Measurements from ENCODE around the gene ACOD1. TPM values are rescaled to one million over a fixed set of nuclear protein-coding genes. Genes with fewer than 3 reads are reported as not detected.

ACOD1 gene
- polyA plus RNA-seq, 1 of the 3 experiments (the other 2 are of a cell fraction) = not detected

DNA sequence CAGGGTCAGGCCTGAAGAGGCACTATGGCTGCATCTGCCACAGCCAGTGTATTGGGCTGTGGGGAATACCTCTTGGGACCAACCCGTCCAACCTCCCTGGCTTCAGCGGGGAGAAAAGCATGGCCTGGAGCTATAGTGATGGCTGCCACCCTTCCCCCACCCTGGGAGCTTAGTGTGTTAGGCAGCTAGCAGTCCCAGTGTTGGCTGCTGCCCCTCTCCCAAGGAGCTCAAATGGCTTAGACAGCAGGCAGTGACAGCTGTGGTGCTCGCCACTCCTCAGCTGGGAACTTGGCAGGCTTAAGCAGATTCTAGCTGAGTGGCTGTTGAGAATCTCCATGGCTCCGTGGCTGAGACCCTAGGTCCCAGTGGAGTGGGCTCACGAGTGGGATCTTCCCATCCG, 19.7 kb downstream of the ACOD1 start:
- Histone ChIP-seq H3K79me2 (ENCODE audit: insufficient read depth) (no peaks in the 10 kb centered on the region), H4K20me1 (ENCODE audit: insufficient read depth) (no peaks in the 10 kb centered on the region), H3K4me3 (ENCODE audit: low read depth in 2 of 2, low read length in 1 of 2) (no peak overlapping the region), H3F3A (replicated peaks; ENCODE audit: insufficient read depth) (no peaks in the 10 kb centered on the region), H3K4me1 (ENCODE audit: control insufficient read depth in 1 of 2, insufficient read depth in 2 of 2, low read depth in 1 of 2, low read length in 1 of 2) (peaks cover 0 to 4% of the 10 kb centered on the region in 2 experiments; a peak in 1 of 4 replicates), H3K27ac (ENCODE audit: low read depth in 2 of 2, low read length in 1 of 2) (no peak overlapping the region), H3K36me3 (replicated peaks in 1 of 2; ENCODE audit: control insufficient read depth in 1 of 2, insufficient read depth in 2 of 2, low read length in 1 of 2) (no peaks in the 10 kb centered on the region), H3K9me2 (no peaks in the 10 kb centered on the region), H3K4me2 (no peak overlapping the region), H3K27me3 (ENCODE audit: insufficient read depth) (peaks cover 7% of the 10 kb centered on the region; the same call in 1 of the 2 replicates), H2AFZ (ENCODE audit: low read depth) (no peak overlapping the region), H3K9me3 (no peaks in the 10 kb centered on the region), H3K9ac (no peak overlapping the region)
- TF ChIP-seq NFIC (IDR thresholded peaks at IDR 0.05; ENCODE audit: borderline replicate concordance) (no peak), TAF1 (IDR thresholded peaks at IDR 0.05; ENCODE audit: borderline replicate concordance, low read depth, low read length) (no peak), GABPA (IDR thresholded peaks at IDR 0.05; ENCODE audit: low read depth) (no peak), EZH2phosphoT487 (IDR thresholded peaks at IDR 0.05; ENCODE audit: borderline replicate concordance, low read depth) (no peak)
- TF ChIP-seq, protein P1, sequence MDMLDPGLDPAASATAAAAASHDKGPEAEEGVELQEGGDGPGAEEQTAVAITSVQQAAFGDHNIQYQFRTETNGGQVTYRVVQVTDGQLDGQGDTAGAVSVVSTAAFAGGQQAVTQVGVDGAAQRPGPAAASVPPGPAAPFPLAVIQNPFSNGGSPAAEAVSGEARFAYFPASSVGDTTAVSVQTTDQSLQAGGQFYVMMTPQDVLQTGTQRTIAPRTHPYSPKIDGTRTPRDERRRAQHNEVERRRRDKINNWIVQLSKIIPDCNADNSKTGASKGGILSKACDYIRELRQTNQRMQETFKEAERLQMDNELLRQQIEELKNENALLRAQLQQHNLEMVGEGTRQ (IDR thresholded peaks at IDR 0.05; ENCODE audit: borderline replicate concordance, low read depth, low read length) = no peak
- TF ChIP-seq, protein P2, sequence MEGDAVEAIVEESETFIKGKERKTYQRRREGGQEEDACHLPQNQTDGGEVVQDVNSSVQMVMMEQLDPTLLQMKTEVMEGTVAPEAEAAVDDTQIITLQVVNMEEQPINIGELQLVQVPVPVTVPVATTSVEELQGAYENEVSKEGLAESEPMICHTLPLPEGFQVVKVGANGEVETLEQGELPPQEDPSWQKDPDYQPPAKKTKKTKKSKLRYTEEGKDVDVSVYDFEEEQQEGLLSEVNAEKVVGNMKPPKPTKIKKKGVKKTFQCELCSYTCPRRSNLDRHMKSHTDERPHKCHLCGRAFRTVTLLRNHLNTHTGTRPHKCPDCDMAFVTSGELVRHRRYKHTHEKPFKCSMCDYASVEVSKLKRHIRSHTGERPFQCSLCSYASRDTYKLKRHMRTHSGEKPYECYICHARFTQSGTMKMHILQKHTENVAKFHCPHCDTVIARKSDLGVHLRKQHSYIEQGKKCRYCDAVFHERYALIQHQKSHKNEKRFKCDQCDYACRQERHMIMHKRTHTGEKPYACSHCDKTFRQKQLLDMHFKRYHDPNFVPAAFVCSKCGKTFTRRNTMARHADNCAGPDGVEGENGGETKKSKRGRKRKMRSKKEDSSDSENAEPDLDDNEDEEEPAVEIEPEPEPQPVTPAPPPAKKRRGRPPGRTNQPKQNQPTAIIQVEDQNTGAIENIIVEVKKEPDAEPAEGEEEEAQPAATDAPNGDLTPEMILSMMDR (IDR thresholded peaks at IDR 0.05) = no peak
- TF ChIP-seq, protein P3, sequence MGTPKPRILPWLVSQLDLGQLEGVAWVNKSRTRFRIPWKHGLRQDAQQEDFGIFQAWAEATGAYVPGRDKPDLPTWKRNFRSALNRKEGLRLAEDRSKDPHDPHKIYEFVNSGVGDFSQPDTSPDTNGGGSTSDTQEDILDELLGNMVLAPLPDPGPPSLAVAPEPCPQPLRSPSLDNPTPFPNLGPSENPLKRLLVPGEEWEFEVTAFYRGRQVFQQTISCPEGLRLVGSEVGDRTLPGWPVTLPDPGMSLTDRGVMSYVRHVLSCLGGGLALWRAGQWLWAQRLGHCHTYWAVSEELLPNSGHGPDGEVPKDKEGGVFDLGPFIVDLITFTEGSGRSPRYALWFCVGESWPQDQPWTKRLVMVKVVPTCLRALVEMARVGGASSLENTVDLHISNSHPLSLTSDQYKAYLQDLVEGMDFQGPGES (IDR thresholded peaks at IDR 0.05; ENCODE audit: low read depth, low read length) = no peak
- ChIA-PET POLR2A (no interaction called here), CTCF (interaction anchor here (0.6 to 5.1 kb wide), 2 partner anchors 11 to 509 kb away, joined by 3 to 34 read pairs; no protein-coding TSS in a partner anchor)
- 20% methylated on average over 1 of the region's 6 CpGs for WGBS (ENCODE audit: low lambda C conversion rate)
- DNase-seq = no peak

DNA sequence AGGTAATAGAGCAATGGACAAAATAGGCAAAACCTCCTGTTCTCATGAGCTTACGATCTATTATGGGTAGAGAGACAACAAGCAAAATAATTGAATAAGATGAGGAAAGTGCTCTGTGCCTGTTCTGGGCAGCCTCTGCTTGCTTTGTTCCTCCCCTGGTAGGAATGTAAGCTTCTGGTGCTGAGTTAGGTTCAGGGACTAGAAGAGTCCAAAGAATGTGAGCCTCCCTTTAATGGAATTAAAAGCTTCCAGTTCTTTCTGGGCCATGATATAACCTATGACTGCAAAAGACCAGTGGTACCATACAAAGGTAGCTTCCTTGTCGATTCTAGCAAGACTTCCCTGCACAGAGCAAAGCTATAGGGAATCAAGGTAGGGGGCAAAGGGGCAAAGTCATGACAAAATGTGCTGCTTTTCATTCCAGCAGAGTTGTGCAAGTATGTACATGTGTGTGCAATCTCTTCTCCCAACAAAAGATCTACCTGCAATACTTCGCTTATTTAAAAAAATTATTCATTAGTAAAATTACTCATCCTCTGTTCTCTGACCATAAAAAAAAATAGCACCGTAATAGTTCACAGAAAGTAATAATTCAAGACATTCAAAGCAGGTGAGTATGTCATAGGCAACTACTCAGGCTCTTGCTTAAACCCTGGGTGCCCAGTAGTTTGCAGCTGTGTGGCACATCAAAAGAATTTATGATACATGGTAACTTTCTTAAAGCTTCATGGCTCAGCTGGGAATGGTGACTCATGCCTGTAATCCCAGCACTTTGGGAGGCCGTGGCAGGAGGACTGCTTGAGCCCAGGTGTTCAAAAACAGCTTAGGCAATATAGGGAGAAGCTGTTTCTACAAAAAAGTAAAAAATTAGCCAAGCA, 21.4 kb downstream of the ACOD1 start:
- Histone ChIP-seq H3K36me3 (replicated peaks in 1 of 2; ENCODE audit: control insufficient read depth in 1 of 2, insufficient read depth in 2 of 2, low read length in 1 of 2) (no peaks in the 10 kb centered on the region), H3F3A (replicated peaks; ENCODE audit: insufficient read depth) (no peaks in the 10 kb centered on the region), H3K9ac (no peak overlapping the region), H3K4me2 (no peak overlapping the region), H3K4me3 (ENCODE audit: low read depth in 2 of 2, low read length in 1 of 2) (no peak overlapping the region), H3K27ac (ENCODE audit: low read depth in 2 of 2, low read length in 1 of 2) (no peak overlapping the region), H3K79me2 (ENCODE audit: insufficient read depth) (no peaks in the 10 kb centered on the region), H3K4me1 (ENCODE audit: control insufficient read depth in 1 of 2, insufficient read depth in 2 of 2, low read depth in 1 of 2, low read length in 1 of 2) (peaks cover 0 to 4% of the 10 kb centered on the region in 2 experiments; a peak in 1 of 4 replicates), H3K27me3 (ENCODE audit: insufficient read depth) (peaks cover 7% of the 10 kb centered on the region; the same call in 1 of the 2 replicates), H3K9me2 (no peaks in the 10 kb centered on the region), H4K20me1 (ENCODE audit: insufficient read depth) (no peaks in the 10 kb centered on the region), H3K9me3 (no peaks in the 10 kb centered on the region), H2AFZ (ENCODE audit: low read depth) (no peak overlapping the region)
- 65% methylated on average over 5 of the region's 5 CpGs for WGBS (ENCODE audit: low lambda C conversion rate)
- DNase-seq = no peak
- TF ChIP-seq, protein P4, sequence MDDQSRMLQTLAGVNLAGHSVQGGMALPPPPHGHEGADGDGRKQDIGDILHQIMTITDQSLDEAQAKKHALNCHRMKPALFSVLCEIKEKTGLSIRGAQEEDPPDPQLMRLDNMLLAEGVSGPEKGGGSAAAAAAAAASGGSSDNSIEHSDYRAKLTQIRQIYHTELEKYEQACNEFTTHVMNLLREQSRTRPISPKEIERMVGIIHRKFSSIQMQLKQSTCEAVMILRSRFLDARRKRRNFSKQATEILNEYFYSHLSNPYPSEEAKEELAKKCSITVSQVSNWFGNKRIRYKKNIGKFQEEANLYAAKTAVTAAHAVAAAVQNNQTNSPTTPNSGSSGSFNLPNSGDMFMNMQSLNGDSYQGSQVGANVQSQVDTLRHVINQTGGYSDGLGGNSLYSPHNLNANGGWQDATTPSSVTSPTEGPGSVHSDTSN (IDR thresholded peaks at IDR 0.05) = no peak
- TF ChIP-seq FOXM1 (IDR thresholded peaks at IDR 0.05; ENCODE audit: low read depth) = no peak
- no peak for TF ChIP-seq TEAD4 (IDR thresholded peaks at IDR 0.05; ENCODE audit: borderline replicate concordance, insufficient read depth)
- TF ChIP-seq, protein P5, sequence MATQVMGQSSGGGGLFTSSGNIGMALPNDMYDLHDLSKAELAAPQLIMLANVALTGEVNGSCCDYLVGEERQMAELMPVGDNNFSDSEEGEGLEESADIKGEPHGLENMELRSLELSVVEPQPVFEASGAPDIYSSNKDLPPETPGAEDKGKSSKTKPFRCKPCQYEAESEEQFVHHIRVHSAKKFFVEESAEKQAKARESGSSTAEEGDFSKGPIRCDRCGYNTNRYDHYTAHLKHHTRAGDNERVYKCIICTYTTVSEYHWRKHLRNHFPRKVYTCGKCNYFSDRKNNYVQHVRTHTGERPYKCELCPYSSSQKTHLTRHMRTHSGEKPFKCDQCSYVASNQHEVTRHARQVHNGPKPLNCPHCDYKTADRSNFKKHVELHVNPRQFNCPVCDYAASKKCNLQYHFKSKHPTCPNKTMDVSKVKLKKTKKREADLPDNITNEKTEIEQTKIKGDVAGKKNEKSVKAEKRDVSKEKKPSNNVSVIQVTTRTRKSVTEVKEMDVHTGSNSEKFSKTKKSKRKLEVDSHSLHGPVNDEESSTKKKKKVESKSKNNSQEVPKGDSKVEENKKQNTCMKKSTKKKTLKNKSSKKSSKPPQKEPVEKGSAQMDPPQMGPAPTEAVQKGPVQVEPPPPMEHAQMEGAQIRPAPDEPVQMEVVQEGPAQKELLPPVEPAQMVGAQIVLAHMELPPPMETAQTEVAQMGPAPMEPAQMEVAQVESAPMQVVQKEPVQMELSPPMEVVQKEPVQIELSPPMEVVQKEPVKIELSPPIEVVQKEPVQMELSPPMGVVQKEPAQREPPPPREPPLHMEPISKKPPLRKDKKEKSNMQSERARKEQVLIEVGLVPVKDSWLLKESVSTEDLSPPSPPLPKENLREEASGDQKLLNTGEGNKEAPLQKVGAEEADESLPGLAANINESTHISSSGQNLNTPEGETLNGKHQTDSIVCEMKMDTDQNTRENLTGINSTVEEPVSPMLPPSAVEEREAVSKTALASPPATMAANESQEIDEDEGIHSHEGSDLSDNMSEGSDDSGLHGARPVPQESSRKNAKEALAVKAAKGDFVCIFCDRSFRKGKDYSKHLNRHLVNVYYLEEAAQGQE (IDR thresholded peaks at IDR 0.05; ENCODE audit: low read depth, low read length) = no peak
- no peak for TF ChIP-seq JUND (IDR thresholded peaks at IDR 0.05)
- TF ChIP-seq EZH2phosphoT487 (IDR thresholded peaks at IDR 0.05; ENCODE audit: borderline replicate concordance, low read depth) = no peak
- TF ChIP-seq, protein P1 (IDR thresholded peaks at IDR 0.05; ENCODE audit: borderline replicate concordance, low read depth, low read length) = no peak
- TF ChIP-seq, protein P6, sequence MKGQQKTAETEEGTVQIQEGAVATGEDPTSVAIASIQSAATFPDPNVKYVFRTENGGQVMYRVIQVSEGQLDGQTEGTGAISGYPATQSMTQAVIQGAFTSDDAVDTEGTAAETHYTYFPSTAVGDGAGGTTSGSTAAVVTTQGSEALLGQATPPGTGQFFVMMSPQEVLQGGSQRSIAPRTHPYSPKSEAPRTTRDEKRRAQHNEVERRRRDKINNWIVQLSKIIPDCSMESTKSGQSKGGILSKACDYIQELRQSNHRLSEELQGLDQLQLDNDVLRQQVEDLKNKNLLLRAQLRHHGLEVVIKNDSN (IDR thresholded peaks at IDR 0.05; ENCODE audit: borderline replicate concordance, low read depth) = no peak
- ChIA-PET POLR2A (no interaction called here), CTCF (interaction anchor here (1.0 to 5.1 kb wide), 2 partner anchors 9 to 1101 kb away, joined by 5 to 34 read pairs; no protein-coding TSS in a partner anchor)
